AG08395 (cell line): ENCODE measurements around the gene ITPR2.
A peak's percentile ranks its signal among the peaks of the same experiment; 100 is the strongest.
"Not testable (repeated sequence)": the region's sequence is repeated elsewhere in the genome, so short reads cannot be mapped to it uniquely, and the experiment has no call there.

Experiments
- DNase-seq: peaks from one replicate; pipeline ENCODE4 v3.0.0; 2012; ENCODE audit warnings: mixed read lengths, low spot score

ITPR2 gene

DNA sequence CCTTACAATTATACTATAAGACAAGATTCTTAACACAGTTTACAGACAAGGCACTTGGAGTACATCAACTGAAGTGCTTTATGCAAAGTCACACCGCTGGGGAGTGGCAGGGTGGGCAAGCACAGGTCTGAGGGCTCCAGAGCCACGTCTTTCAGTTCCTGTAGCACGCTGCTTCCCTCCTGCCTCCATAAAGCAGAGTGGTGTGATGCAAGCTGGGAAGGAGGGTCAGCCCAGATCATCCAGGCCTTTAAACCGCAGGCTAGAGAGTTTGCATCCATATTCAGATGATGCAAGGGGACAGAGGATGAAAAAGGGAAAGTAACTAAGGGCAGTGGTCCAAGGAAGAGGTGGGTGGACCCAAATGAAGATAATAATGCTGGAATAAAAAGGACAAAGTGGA, 132.6 kb downstream of the ITPR2 start:
- DNase-seq, result no peak

DNA sequence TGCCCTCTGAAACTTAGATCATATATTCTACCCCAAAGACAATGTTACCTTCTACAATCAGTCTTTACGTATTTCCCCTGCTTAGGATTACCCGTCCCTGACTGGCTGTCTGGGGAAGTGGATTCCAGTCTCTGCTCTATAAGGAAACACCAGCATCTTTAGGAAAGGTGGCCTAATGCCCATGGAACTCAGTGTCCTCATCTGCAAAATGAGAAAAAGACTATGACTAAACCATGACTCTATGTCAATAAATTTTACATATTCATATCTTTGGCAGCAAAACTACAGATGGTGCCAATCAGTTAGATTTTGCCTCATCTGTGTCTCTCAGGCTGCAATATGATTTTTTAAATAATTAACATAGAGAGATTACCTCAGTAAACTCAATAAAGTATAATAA, 133.8 kb downstream of the ITPR2 start:
- no peak for DNase-seq

DNA sequence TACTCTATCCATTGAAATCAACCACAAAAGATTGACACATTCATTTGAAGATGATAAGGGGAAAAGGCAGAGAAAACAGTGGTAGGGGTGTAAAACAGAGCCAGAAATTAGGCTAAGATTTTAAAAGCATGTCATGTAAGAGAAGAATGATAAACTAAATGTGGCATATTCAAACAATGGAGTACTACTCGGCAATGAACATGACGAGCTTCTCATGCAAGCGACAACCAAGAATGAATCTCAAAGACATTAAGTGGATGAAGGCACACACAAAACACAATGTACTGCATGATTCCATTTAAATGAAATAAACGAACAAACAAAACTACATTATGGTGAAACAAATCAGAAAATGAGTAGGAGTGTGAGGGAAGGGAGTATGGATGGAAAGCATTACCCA, 134.8 kb downstream of the ITPR2 start:
- no peak for DNase-seq

DNA sequence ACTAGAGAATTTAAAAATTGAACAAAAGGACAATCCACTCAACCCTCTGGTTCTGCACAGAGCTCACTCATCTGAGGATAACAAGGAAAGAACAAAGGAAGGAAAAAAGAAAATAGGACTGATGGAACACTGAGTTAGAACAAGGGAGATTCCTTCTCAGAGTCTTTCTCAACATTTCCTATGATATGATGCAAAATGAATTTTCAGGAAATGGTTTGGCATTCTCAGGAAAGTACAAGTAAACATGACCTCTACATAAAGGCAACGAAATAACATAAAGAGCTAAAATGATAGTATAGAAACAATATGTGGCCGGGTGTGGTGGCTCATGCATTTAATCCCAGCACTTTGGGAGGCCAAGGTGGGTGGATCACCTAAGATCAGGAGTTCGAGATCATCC, 135.8 kb downstream of the ITPR2 start:
- no peak for DNase-seq

DNA sequence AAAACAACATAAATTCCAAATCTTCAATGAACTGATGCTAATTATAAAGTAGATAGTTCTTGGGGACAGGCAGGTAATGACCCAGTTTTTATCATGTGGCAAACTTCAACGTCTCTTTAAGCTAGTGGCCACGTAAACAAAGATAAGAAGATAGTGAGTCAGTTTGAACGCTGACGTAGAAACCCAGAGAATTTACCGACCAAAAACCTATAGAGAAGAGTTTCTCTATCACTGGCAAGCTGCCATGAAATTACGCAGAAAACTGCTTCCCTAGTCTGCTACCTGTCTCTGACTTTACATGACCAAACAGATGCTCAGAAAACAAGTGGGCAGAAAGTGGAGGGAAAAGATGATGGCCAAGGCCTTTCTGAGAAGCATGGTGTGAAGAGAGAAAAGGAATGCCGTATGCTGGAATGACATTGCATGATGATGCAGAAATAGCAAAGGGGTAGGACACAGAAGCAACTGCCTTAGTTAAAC, 136.3 kb downstream of the ITPR2 start:
- DNase-seq, result no peak

DNA sequence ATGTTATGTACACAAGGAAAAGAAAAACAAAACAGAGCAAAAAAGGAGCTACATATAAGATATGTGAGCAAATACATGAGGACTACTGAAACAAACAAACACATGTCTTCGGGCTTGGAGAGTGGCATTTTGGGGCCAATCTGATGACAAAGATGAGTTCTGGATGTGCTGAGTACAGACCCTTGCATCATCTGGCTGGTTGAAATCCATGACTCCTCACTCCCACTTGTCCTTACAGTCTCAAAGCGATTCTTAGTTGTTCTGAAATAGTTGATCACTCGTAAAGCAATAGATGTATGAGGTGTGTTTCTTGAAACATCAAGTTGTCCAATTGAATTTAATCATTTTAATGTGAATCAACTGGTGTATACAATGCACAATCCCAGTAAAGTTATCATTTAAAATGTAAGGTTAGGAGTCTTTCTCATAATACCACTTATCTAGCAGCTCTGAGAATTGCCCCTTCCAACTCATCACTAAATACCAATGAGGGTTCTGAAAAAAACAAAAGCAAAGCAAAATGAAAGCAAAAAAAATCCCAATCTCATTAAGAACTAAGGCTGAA, 136.9 kb downstream of the ITPR2 start:
- no peak for DNase-seq

DNA sequence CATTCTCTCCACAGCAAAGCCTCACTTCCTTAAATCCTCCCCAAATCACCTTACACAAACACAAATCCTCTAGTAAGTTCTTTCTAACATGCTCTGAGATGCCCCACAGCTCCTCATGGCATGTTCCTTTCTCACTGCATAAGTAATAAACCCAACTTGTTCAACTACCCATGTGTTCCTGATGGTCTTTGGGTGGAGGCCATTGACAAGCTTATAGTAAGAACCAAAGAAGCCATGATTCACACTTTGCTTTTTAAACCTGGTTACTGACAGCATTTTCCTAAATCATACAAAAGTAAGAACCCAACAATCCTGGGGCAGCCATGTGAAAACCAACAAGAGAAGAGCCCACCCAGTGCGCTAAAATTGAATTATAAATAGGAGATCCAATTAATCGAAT, 138.6 kb downstream of the ITPR2 start:
- no peak for DNase-seq

DNA sequence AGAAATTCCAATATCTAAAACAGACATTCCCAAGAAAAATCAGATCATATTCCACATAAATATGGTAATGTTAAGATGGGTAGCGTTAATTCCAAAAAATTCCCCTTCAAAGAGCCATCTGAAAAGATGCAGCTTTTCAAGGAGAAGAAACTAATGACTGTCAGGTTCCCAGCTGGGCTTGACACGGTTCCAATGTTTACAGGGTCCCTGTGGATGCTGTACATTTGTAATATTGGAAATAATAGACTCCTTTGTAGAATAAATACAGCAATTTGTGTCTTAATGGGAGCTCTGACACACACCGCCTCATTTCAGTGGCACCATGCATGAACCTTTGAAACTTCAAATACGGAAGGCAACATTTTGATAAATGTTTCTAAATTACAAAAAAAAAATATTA, 140.6 kb downstream of the ITPR2 start:
- no peak for DNase-seq

DNA sequence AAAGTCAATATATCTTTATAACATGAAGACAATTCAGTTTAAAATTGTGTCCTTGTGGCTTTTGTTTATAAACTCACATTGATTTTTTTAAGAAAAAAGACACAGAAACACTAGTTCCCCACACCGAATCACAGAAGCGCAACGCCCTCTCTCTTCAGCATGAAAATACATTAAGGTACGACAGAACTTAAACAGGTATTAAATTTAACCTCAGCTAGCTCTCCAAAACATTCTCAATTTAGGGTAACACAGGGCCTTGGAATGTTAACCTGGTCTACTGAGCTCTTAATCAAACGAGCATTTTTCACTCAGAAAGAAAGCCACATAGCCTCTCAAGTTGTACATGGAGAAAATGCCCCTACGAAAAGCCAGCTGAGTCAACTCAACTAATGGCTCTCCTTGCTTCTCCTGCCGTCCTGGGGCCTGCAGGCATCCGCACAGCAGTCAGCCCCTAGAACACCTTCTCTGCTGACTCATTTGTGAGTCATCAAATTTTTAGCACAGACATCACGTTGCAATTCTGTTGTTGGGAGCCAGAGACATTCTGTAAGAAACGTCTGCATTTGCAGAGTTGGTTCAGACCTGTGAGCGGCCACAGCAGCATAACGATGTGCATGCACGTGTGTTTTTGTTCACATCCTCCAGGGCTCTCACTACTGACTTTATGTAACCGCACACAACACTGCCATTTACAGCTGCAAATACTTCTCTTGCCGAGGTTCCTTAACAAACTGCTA, 141.6 kb downstream of the ITPR2 start:
- DNase-seq, result peak; percentile 90

DNA sequence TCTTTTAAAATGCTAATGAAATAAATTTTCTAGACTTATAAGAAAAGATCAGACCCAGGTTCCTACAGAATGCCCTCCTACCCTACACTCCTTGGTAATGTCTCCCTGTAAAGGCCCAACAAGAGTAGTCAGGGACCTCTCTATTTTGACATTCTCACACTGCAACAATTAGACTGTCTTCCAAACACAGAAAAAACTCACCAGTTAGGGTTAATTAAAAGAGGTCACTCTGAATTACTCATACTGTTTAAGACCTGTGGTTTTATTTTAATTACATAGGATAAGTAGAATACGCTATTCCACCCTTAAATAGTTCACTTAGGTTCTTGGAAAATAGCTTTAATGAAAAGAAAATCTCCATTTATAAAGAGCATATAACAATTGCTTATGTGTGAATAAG, 142.4 kb downstream of the ITPR2 start:
- DNase-seq, result no peak

DNA sequence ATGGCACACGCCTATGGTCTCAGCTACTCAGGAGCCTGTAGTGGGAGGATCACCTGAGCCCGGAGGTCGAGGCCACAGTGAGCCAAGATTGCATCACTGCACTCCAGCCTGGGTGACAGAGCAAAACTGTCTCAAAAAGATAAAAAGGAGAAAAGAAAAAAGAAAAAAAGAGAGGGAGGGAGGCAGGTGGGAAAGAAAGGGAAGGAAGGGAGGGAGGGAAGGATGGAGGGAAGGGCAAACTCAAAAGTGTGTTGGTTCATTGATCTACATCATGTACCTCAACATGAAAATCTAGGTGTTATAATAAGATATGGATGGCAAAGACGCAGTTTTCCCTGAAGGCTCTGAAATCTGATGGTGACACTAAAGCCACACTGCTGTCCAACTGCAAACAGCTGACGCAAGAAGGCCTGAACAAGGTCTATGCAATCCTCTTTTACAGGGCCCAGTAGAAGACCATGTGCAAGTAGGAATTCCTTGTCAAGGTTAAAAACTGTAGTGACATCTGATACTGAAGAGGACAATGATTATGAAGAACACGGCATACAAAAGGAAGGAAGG, 143.6 kb downstream of the ITPR2 start:
- no peak for DNase-seq

DNA sequence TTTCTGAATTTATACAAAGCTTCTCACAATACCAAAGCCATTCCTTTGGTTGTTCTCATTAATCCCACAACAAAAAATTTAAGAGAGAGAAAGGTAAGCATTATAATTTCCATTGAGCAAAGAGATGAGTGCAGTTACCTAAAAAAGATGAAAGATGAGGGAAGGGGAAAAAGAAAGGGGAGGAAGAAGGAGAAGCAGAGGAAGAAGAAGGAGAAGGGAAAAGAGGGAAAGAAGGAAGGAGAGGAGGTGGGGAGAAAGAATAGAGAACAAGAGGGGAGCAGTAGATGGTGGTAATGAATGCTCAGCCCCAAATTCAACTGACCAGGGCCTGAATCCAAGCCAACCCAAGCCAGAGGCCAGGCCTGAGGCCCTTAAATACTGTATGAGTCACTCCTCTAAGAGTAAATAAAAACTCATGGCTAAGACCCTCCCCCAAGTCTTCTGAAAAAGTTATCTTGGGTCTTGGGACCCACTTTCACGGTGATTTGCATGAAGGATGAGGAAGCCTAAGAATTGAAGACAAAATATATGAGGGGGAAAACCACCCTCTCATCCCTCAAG, 144.6 kb downstream of the ITPR2 start:
- no peak for DNase-seq

DNA sequence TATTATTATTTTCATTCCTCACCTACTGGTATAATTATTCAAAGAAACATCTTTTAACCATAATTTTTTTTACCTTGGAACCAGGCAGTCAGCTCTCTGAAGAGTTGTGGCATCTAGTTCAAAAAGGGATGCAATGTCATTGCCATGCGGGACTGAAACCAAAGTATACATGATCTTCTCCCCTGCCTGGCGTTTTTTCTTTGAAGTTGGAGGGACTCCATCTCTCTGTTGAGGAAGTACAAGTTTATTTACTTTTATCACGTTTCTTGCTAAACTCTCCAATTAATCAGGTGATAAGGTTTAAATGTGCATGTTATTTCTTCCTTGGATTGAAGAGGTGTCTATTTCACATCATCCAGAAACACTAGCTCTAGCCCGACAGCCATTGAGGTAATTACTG, 146.6 kb downstream of the ITPR2 start:
- DNase-seq, result no peak

DNA sequence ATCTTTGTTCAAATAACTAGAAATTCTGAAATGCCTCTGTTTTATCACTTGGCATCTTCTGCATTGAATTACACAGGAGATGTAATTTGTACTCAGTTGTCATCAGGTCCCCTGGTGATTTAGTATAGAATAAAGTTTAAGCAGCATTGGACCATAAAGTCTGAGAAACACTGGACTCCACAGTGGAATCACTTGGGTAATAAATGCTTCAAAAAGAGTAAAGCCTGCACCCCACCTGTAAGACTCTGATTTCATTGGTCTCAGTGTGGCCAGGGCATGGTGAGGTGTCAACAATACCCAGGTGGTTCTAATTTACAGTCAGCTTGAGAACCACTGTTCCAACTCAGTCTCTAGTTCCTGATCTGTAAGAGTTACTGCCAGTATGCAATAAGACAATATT, 148.9 kb downstream of the ITPR2 start:
- DNase-seq, result no peak

DNA sequence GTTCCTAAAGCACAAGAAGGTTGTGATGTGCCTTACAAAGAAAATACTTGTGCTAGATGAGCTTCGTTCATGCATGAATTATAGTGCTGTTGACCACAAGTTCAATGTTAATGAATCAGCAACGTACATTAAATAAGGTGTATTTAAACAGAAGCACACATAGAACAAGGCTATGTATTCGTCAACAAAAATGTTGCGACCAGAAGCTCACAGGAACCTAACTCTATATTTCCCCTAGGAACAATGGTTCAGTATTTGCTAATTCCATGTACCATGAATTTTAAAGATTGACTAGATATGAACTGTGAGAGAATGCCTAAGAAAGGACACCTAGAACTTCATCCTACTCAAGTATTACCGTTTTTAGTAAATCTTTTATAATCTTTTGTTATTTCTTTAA, 149.6 kb downstream of the ITPR2 start:
- no peak for DNase-seq

DNA sequence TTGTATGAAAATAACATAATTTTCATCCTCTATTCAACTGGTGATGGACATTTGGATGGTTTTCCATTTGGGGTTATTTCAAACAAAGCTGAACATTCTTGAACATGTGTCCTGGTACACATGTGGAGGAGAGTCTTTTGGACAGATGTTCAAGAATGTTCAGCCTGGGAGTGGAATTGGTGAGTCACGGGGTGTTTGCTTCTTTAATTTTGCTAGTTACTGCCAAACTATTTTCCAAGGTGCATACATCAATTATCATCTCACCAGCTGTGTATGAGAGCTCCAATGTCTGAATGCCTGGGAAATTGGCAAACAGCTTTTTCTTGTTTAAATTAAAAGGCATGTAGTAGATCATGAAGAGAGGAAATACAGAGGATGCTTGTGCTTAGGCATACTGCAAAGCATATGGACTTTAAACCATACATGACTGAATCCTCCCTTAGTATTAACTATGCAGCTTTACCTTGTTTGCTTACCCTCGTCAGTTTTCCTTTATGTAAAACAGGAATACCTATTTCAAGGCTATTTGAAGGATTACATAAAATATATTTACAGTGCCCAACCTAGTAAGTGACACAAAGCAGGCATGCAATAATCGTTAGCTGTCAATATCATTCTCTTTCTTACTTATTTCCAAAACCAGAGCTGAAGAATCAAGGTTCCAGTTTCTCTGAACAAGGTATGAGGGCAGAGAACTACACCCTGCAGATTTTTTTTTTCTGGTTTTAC, 152.1 kb downstream of the ITPR2 start:
- DNase-seq, result peak; percentile 32

DNA sequence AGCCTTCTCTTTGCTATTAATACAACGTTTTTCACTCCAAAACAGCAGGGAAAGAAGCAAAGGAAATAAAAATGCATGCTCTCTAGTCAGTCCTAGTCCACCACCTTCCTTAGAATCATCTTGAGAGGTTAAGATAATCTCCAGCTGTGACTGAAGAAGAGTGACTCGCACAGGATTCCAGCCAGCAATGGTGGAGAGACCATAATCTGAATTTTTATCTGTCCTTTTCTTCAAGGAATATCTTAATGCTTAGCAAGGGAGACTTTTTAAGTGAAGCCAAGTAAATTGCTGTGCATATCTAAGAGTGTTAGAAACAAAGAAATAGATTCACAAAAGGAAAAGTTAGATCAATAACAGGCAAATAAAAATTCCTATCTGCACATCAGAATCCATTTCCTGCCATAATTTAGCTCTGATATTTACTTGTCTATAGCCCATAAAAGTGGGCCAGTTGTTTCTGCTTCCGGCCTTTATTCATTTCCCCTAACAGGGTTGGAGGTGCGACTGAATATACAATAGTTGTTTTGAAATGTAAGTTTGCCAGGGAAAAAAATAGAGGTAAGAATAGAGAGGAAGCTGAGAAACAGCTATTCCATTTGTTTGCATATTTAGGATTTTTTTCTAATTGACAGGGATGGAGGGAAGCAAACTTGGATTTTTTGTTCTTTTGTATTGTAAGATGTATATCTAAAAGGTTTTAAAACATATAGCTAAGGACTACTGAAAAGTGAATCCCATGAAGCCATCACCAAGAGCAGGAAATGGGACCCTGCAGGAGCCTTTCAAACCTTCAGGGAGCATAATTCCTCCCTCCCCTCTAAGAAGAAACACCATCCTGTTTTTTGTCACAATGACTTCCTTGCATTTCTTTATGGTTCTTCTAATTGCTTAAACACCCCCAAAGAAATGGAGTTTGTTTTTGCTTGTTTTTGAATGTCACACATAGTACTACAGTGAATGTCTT, 154.0 kb downstream of the ITPR2 start:
- DNase-seq, result peak; percentile 51

DNA sequence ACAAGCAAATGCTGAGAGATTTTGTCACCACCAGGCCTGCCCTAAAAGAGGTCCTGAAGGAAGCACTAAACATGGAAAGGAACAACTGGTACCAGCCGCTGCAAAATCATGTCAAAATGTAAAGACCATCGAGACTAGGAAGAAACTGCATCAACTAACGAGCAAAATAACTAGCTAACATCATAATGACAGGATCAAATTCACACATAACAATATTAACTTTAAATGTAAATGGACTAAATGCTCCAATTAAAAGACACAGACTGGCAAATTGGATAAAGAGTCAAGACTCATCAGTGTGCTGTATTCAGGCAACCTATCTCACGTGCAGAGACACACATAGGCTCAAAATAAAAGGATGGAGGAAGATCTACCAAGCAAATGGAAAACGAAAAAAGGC, 161.5 kb downstream of the ITPR2 start:
- DNase-seq, result not testable (repeated sequence)

DNA sequence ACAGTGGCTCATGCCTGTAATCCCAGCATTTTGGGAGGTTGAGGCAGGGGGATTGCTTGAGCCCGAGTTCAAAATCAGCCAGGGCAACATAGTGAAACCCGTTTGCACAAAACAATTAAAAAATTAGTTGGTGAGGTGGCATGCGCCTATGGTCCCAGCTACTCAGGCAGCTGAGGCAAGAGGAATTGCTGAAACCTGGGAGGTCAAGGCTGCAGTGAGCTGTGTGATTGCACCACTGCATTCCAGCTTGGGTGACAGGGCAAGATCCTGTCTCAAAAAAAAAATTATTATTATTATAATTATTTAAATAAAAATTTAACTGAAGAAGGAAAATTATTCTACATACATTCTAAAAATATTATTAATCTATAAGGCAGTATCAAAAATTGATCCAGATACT, 164.1 kb downstream of the ITPR2 start:
- DNase-seq, result no peak

DNA sequence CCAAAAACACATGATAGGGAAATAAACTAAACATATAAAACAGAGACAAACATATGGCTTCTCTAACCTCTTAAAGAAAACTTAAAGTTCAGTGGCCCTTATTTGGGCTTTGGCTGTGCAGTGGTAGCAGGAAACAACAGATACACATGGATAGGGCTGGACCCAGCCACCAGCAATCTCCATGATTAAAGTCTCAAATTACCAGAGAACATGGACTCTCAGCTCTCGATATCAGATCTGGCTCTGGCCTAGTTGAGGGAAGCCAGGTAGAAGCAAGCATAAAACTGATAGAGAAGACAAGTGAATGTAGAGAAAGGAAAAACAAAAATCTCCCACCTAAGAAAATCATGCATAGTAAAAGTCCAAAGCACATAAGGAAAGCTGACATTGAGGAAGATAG, 164.8 kb downstream of the ITPR2 start:
- DNase-seq, result no peak

DNA sequence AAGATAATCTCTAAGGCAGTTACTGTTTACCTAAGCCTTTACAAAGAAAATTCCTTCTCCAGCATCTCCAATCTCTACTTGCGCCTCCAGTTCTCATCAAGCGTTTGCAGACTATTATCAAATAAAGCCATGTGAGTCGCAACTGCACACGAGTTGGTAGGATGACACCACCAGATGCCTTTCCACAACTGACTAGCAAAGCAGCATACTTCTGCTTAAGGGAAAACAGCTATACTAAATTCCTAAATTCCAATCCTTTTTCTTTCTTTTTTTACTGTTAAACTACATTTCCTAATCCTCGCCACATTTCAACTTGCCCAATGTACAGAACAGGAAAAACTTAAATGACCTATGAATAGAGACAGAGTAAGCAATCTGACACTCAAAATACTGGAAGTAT, 166.7 kb downstream of the ITPR2 start:
- no peak for DNase-seq

DNA sequence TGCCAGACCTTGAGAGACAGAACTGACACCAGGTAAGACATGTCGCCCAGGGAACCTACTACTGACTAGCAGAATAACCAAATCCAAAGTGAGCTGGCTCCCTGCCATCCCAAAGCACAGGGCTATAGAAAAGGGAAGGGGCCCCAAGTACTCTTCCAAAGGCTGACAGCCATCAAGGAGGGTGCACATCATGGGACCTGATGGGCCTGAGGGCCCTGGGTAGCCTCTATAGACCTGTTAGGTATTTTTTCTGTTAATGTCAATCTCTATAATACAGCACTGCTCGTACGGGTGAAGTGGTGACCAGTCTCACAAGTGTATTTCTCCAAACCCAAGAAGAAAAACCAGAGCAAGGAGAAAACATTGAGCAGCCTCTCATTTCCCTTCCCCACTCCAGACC, 171.6 kb downstream of the ITPR2 start:
- no peak for DNase-seq
